ENCODE measurements around the gene AK5.

AK5 gene

DNA sequence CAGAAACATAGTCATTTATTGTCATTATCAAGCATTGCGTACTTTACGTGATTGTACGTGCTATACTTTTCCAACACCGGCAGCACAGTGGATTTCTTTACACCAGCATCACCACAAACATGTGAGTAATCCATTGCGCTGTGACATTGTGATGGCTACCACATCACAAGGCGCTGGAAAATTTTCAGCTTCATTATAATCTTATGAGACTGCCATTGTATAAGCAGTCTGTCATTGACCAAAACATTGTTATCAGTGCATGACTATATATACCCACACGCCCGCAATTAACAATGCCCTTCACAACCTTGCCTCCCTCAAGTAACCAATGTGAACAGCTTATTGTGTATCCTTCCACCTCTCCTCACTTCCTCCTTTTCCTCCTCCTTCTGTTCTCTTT is 263.0 kb downstream of the AK5 start:
- Histone ChIP-seq H3K36me3 (ENCODE audit: insufficient read depth, low read length) (no peaks in the 10 kb centered on the region), H3F3A (ENCODE audit: low read depth) (no peaks in the 10 kb centered on the region), H3K4me1 (ENCODE audit: insufficient read depth, low read length, poor library complexity, severe bottlenecking) (peaks cover 12% of the 10 kb centered on the region), H3K9me2 (replicated peaks; ENCODE audit: low read depth, low read length) (no peaks in the 10 kb centered on the region), H3K79me2 (ENCODE audit: insufficient read depth, low read length) (no peaks in the 10 kb centered on the region), H4K20me1 (ENCODE audit: insufficient read depth, low read length, poor library complexity, severe bottlenecking) (no peaks in the 10 kb centered on the region), H3K9me3 (ENCODE audit: insufficient read depth, low read depth, low read length) (no peaks in the 10 kb centered on the region), H3K9ac (ENCODE audit: low read depth, low read length, poor library complexity, severe bottlenecking) (no peak overlapping the region), H2AFZ (ENCODE audit: low read length) (no peak overlapping the region), H3K4me3 (ENCODE audit: low read length, poor library complexity, severe bottlenecking) (no peak overlapping the region), H3K4me2 (ENCODE audit: low read depth, low read length, poor library complexity, severe bottlenecking) (no peak overlapping the region), H3K27me3 (ENCODE audit: insufficient read depth, low read length, poor library complexity, severe bottlenecking) (no peaks in the 10 kb centered on the region)
- TF ChIP-seq EZH2phosphoT487 (IDR thresholded peaks at IDR 0.05; ENCODE audit: borderline replicate concordance): no peak
- TF ChIP-seq, protein P1, sequence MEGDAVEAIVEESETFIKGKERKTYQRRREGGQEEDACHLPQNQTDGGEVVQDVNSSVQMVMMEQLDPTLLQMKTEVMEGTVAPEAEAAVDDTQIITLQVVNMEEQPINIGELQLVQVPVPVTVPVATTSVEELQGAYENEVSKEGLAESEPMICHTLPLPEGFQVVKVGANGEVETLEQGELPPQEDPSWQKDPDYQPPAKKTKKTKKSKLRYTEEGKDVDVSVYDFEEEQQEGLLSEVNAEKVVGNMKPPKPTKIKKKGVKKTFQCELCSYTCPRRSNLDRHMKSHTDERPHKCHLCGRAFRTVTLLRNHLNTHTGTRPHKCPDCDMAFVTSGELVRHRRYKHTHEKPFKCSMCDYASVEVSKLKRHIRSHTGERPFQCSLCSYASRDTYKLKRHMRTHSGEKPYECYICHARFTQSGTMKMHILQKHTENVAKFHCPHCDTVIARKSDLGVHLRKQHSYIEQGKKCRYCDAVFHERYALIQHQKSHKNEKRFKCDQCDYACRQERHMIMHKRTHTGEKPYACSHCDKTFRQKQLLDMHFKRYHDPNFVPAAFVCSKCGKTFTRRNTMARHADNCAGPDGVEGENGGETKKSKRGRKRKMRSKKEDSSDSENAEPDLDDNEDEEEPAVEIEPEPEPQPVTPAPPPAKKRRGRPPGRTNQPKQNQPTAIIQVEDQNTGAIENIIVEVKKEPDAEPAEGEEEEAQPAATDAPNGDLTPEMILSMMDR (conservative IDR thresholded peaks at IDR 0.05; ENCODE audit: low read length): no peak

DNA sequence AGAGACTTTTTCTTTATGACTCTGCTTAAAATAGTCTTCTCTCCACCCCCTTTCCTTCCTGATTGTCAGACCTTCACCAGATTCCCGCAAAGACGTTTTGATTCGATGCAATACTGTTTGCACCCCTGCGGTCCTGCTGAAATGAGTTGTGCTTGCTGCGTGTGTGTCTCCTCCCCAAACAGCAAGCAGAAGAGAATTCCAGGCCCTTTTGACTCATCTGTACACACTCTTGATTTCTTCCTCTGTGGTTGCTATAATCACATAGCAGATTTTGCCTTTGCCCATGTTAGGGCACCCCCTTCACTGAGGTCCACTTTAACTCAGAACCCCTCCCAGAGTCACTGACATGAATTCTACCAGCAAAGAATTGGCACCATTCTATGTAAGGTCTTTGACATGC is 264.2 kb downstream of the AK5 start:
- Histone ChIP-seq H3K9ac (ENCODE audit: low read depth, low read length, poor library complexity, severe bottlenecking) (no peak overlapping the region), H3K4me1 (ENCODE audit: insufficient read depth, low read length, poor library complexity, severe bottlenecking) (peaks cover 6% of the 10 kb centered on the region), H3K4me3 (ENCODE audit: low read length, poor library complexity, severe bottlenecking) (no peak overlapping the region), H3K36me3 (ENCODE audit: insufficient read depth, low read length) (no peaks in the 10 kb centered on the region), H3K79me2 (ENCODE audit: insufficient read depth, low read length) (no peaks in the 10 kb centered on the region), H3K4me2 (ENCODE audit: low read depth, low read length, poor library complexity, severe bottlenecking) (no peak overlapping the region), H3F3A (ENCODE audit: low read depth) (no peaks in the 10 kb centered on the region), H3K9me3 (ENCODE audit: insufficient read depth, low read depth, low read length) (no peaks in the 10 kb centered on the region), H3K27me3 (ENCODE audit: insufficient read depth, low read length, poor library complexity, severe bottlenecking) (no peaks in the 10 kb centered on the region), H4K20me1 (ENCODE audit: insufficient read depth, low read length, poor library complexity, severe bottlenecking) (no peaks in the 10 kb centered on the region), H3K9me2 (replicated peaks; ENCODE audit: low read depth, low read length) (no peaks in the 10 kb centered on the region), H2AFZ (ENCODE audit: low read length) (no peak overlapping the region)
- TF ChIP-seq EZH2phosphoT487 (IDR thresholded peaks at IDR 0.05; ENCODE audit: borderline replicate concordance): no peak
- TF ChIP-seq, protein P1 (conservative IDR thresholded peaks at IDR 0.05; ENCODE audit: low read length): no peak

DNA sequence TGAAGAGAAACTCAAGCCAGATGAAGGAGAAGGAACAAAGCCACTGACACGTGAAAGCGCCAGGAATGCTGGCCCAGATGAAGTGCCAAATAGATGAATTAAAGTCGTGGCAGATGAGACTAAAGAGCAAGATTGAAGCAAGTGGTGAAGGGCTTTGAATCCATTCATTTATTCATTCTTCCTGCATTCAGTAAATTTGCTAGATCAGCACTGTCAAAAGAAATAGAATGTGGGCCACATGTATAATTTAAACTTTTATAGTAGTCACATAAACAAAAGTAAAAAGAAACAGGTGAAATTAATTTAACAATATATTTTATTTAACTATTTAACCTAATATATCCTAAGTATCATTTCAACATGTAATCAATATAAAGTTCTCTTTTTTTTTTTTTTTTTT is 265.1 kb downstream of the AK5 start:
- H3K4me2 ChIP-seq (ENCODE audit: low read depth, low read length, poor library complexity, severe bottlenecking): no peak overlapping the region
- no peaks in the 10 kb centered on the region for H3K36me3 ChIP-seq (ENCODE audit: insufficient read depth, low read length)
- no peak for TF ChIP-seq EZH2phosphoT487 (IDR thresholded peaks at IDR 0.05; ENCODE audit: borderline replicate concordance)
- TF ChIP-seq, protein P1 (conservative IDR thresholded peaks at IDR 0.05; ENCODE audit: low read length): no peak

More for the DNA sequence above, 265.1 kb downstream of the AK5 start:
- Histone ChIP-seq H3K4me1 (ENCODE audit: insufficient read depth, low read length, poor library complexity, severe bottlenecking) (peaks cover 6% of the 10 kb centered on the region), H3K79me2 (ENCODE audit: insufficient read depth, low read length) (no peaks in the 10 kb centered on the region), H3K9me2 (replicated peaks; ENCODE audit: low read depth, low read length) (no peaks in the 10 kb centered on the region), H4K20me1 (ENCODE audit: insufficient read depth, low read length, poor library complexity, severe bottlenecking) (no peaks in the 10 kb centered on the region), H3F3A (ENCODE audit: low read depth) (no peaks in the 10 kb centered on the region), H3K9me3 (ENCODE audit: insufficient read depth, low read depth, low read length) (no peaks in the 10 kb centered on the region), H3K27me3 (ENCODE audit: insufficient read depth, low read length, poor library complexity, severe bottlenecking) (no peaks in the 10 kb centered on the region), H3K9ac (ENCODE audit: low read depth, low read length, poor library complexity, severe bottlenecking) (no peak overlapping the region), H2AFZ (ENCODE audit: low read length) (no peak overlapping the region), H3K4me3 (ENCODE audit: low read length, poor library complexity, severe bottlenecking) (no peak overlapping the region)

Data from Loucy (cell line).